Measurements from ENCODE around the gene EFHB. TPM values are rescaled to one million over a fixed set of nuclear protein-coding genes. Genes with fewer than 3 reads are reported as not detected.
"Not testable (repeated sequence)": the region's sequence is repeated elsewhere in the genome, so short reads cannot be mapped to it uniquely, and the experiment has no call there.

Gene EFHB
- total RNA-seq, 4 donors from 2014 or later, result 0.80 to 0.88 (median 0.88) TPM; not detected in 1

GRCh38 chr3:19888428-19889152 is 45.4 kb downstream of the EFHB start:
- intact Hi-C loops (cut with DNase I; ENCODE audit: low total_unique reads), result no loop called here
- DNase-seq (ENCODE audit: low spot score in 2 of 2), result no peak
- TF ChIP-seq POLR2A (IDR thresholded peaks at IDR 0.05), result no peak
- TF ChIP-seq, protein P1, sequence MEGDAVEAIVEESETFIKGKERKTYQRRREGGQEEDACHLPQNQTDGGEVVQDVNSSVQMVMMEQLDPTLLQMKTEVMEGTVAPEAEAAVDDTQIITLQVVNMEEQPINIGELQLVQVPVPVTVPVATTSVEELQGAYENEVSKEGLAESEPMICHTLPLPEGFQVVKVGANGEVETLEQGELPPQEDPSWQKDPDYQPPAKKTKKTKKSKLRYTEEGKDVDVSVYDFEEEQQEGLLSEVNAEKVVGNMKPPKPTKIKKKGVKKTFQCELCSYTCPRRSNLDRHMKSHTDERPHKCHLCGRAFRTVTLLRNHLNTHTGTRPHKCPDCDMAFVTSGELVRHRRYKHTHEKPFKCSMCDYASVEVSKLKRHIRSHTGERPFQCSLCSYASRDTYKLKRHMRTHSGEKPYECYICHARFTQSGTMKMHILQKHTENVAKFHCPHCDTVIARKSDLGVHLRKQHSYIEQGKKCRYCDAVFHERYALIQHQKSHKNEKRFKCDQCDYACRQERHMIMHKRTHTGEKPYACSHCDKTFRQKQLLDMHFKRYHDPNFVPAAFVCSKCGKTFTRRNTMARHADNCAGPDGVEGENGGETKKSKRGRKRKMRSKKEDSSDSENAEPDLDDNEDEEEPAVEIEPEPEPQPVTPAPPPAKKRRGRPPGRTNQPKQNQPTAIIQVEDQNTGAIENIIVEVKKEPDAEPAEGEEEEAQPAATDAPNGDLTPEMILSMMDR (IDR thresholded peaks at IDR 0.05), result no peak
- no peak overlapping the region for H3K4me3 ChIP-seq (ENCODE audit: low read depth, poor library complexity, severe bottlenecking)
- 56 to 67% methylated on average over 5 of the region's 5 CpGs for WGBS, 2 donors

DNA sequence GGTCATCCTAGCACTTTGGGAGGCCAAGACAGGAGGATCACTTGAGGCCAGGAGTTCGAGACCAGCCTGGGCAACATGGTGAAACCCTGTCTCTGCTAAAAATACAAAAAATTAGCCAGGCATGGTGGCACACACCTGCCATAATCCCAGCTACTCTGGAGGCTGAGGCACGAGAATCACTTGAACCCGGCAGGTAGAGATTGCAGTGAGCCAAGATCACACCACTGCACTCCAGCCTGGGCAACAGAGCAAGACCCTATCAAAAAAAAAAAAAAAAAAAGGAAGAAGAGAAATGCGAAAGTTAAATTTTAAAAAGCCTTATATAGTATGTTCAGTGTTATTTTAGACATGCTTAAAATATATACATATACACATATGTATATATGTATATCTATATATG is 46.9 kb downstream of the EFHB start:
- DNase-seq (ENCODE audit: low spot score in 2 of 2); H3K4me3 ChIP-seq (ENCODE audit: low read depth, poor library complexity, severe bottlenecking); intact Hi-C loops (cut with DNase I; ENCODE audit: low total_unique reads): not testable (repeated sequence)
- 94 to 97% methylated on average over 4 of the region's 4 CpGs for WGBS, 2 donors

- intact Hi-C loops (cut with DNase I; ENCODE audit: low total_unique reads), result no loop called here
- no peak overlapping the region for H3K4me3 ChIP-seq (ENCODE audit: low read depth, poor library complexity, severe bottlenecking)
- DNase-seq (ENCODE audit: low spot score in 2 of 2), result no peak
- TF ChIP-seq, protein P1 (IDR thresholded peaks at IDR 0.05), result no peak
- no peak for TF ChIP-seq POLR2A (IDR thresholded peaks at IDR 0.05)
Measured at GRCh38 chr3:19886404-19886803, 47.6 kb downstream of the EFHB start.

DNA sequence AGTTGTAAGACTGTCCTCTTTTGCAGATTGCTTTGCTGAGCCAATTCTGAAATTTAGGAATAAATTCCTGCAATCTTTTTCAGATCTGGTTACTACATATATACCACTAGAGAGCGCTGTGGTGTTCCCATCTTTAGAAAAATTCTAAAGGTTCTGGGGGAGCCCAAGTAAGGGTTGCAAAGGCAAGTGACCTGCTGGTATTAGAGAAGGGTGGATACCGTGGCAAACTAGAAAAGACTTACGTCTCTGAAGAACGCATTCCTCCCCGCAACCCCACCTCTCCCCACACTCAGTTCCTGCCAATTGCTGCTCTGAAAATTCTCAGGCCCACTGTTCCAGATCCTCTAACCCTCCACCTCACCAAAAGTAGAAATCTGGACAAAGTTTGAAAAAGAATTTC is 48.5 kb downstream of the EFHB start:
- intact Hi-C loops (cut with DNase I; ENCODE audit: low total_unique reads), result no loop called here
- no peak overlapping the region for H3K4me3 ChIP-seq (ENCODE audit: low read depth, poor library complexity, severe bottlenecking)
- DNase-seq (ENCODE audit: low spot score in 2 of 2), result no peak
- TF ChIP-seq, protein P1 (IDR thresholded peaks at IDR 0.05), result no peak
- no peak for TF ChIP-seq POLR2A (IDR thresholded peaks at IDR 0.05)
- WGBS, 2 donors, result 54 to 55% methylated on average over 5 of the region's 5 CpGs

GRCh38 chr3:19881852-19882251 is 52.2 kb downstream of the EFHB start:
- no peak for DNase-seq (ENCODE audit: low spot score in 2 of 2)
- TF ChIP-seq POLR2A (IDR thresholded peaks at IDR 0.05), result no peak
- TF ChIP-seq, protein P1 (IDR thresholded peaks at IDR 0.05), result no peak
- H3K4me3 ChIP-seq (ENCODE audit: low read depth, poor library complexity, severe bottlenecking), result no peak overlapping the region
- intact Hi-C loops (cut with DNase I; ENCODE audit: low total_unique reads), result no loop called here

DNA sequence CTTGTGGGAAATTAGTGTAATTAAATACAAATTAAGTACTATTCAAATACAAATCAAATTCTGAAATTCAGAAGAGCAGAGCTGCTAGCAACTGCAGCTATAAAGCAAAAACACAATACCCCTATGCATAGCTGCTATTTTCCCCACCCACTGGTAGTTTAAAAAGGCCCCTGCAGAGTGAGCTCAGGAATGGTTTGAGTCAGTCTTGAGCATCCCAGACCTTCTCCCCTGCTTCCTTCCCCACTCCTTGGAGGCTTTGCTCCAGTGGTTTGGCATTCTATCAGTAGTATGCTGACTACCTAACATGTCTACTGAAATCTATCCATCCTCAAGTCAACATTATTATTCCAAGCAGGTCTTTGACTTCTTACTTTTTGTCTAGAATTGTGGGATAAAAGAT is 53.0 kb downstream of the EFHB start:
- intact Hi-C loops (cut with DNase I; ENCODE audit: low total_unique reads), result no loop called here
- TF ChIP-seq, protein P1 (IDR thresholded peaks at IDR 0.05), result no peak
- TF ChIP-seq POLR2A (IDR thresholded peaks at IDR 0.05), result no peak
- H3K4me3 ChIP-seq (ENCODE audit: low read depth, poor library complexity, severe bottlenecking), result no peak overlapping the region
- no peak for DNase-seq (ENCODE audit: low spot score in 2 of 2)

All from lower leg skin (tissue), 4 donors.